Skeletal muscle satellite cell (primary cell): ENCODE data around the gene ATP5PF.

Experiments
- H3K27me3 ChIP-seq: 2 replicates; pipeline ENCODE4 v1.7.0; 2013; ENCODE audit warnings: low read length; ENCODE audit not compliant: control insufficient read depth, insufficient read depth
- H3K36me3 ChIP-seq: 2 replicates; pipeline ENCODE4 v1.7.0; 2013; ENCODE audit warnings: mild to moderate bottlenecking, control low read depth, low read length; ENCODE audit not compliant: insufficient read depth
- H3K4me1 ChIP-seq: 2 replicates; pipeline ENCODE4 v1.7.0; 2013; ENCODE audit warnings: low read length; ENCODE audit not compliant: control insufficient read depth, insufficient read depth
- H3K4me2 ChIP-seq: 2 replicates; pipeline ENCODE4 v1.7.0; 2013; ENCODE audit warnings: mild to moderate bottlenecking, low read length
- H3K4me3 ChIP-seq: 2 replicates; pipeline ENCODE4 v1.7.0; 2013; ENCODE audit warnings: low read length
- H3K9ac ChIP-seq: 2 replicates; pipeline ENCODE4 v1.7.0; 2013; ENCODE audit warnings: mild to moderate bottlenecking, low read depth, low read length, moderate library complexity
- H3K9me3 ChIP-seq: replicated peaks from 2 replicates; pipeline ENCODE4 v1.7.0; 2013; ENCODE audit warnings: mild to moderate bottlenecking, control low read depth, low read length

ATP5PF gene

GRCh38 chr21:25752416-25752815 is 17.7 kb upstream of the ATP5PF start:
- H3K4me3 ChIP-seq, result no peak overlapping the region
- no peaks in the 10 kb centered on the region for H3K4me1 ChIP-seq
- H3K36me3 ChIP-seq, result peaks cover 28% of the 10 kb centered on the region
- no peaks in the 10 kb centered on the region for H3K9me3 ChIP-seq
- no peaks in the 10 kb centered on the region for H3K27me3 ChIP-seq
- no peak overlapping the region for H3K4me2 ChIP-seq
- no peak overlapping the region for H3K9ac ChIP-seq

GRCh38 chr21:25750085-25750484 is 15.4 kb upstream of the ATP5PF start:
- H3K4me2 ChIP-seq, result no peak overlapping the region
- no peaks in the 10 kb centered on the region for H3K9me3 ChIP-seq
- H3K9ac ChIP-seq, result no peak overlapping the region
- no peaks in the 10 kb centered on the region for H3K4me1 ChIP-seq
- H3K4me3 ChIP-seq, result no peak overlapping the region
- peaks cover 37% of the 10 kb centered on the region for H3K36me3 ChIP-seq
- H3K27me3 ChIP-seq, result no peaks in the 10 kb centered on the region

- no peak overlapping the region for H3K4me3 ChIP-seq
- H3K4me2 ChIP-seq, result no peak overlapping the region
- no peaks in the 10 kb centered on the region for H3K4me1 ChIP-seq
- H3K27me3 ChIP-seq, result no peaks in the 10 kb centered on the region
- no peak overlapping the region for H3K9ac ChIP-seq
- peaks cover 18% of the 10 kb centered on the region for H3K36me3 ChIP-seq
- H3K9me3 ChIP-seq, result no peaks in the 10 kb centered on the region
Observed at GRCh38 chr21:25744854-25745253, 10.2 kb upstream of the ATP5PF start.

- H3K4me1 ChIP-seq, result no peaks in the 10 kb centered on the region
Observed at GRCh38 chr21:25742900-25743299, 8.2 kb upstream of the ATP5PF start.

GRCh38 chr21:25737421-25737820 is 2.7 kb upstream of the ATP5PF start:
- H3K9ac ChIP-seq, result no peak overlapping the region

More at GRCh38 chr21:25742900-25743299, 8.2 kb upstream of the ATP5PF start:
- Histone ChIP-seq H3K9ac (no peak overlapping the region), H3K27me3 (no peaks in the 10 kb centered on the region), H3K4me3 (no peak overlapping the region), H3K9me3 (no peaks in the 10 kb centered on the region), H3K4me2 (no peak overlapping the region), H3K36me3 (peaks cover 12% of the 10 kb centered on the region)

GRCh38 chr21:25735646-25736597 is 1.2 kb upstream of the ATP5PF start:
- H3K27me3 ChIP-seq, result no peaks in the 10 kb centered on the region
- H3K4me1 ChIP-seq, result peaks cover 15% of the 10 kb centered on the region
- no peaks in the 10 kb centered on the region for H3K9me3 ChIP-seq
- peak overlapping the region; percentile 96 for H3K9ac ChIP-seq
- H3K4me2 ChIP-seq, result peak overlapping the region; percentile 87
- no peaks in the 10 kb centered on the region for H3K36me3 ChIP-seq
- H3K4me3 ChIP-seq, result peak overlapping the region; percentile 85

More at GRCh38 chr21:25737421-25737820, 2.7 kb upstream of the ATP5PF start:
- H3K27me3 ChIP-seq, result no peaks in the 10 kb centered on the region
- H3K4me3 ChIP-seq, result no peak overlapping the region
- no peaks in the 10 kb centered on the region for H3K36me3 ChIP-seq
- H3K4me2 ChIP-seq, result peak overlapping the region; percentile 87
- H3K4me1 ChIP-seq, result peaks cover 15% of the 10 kb centered on the region
- H3K9me3 ChIP-seq, result no peaks in the 10 kb centered on the region

- Histone ChIP-seq H3K9ac (peak overlapping the region; percentile 96), H3K4me1 (peaks cover 15% of the 10 kb centered on the region), H3K4me3 (peak overlapping the region; percentile 85), H3K9me3 (no peaks in the 10 kb centered on the region), H3K27me3 (no peaks in the 10 kb centered on the region), H3K4me2 (peak overlapping the region; percentile 84), H3K36me3 (peaks cover 6% of the 10 kb centered on the region)
Observed at GRCh38 chr21:25734654-25734903, 125 bp downstream of the ATP5PF start.

- Histone ChIP-seq H3K4me1 (peaks cover 15% of the 10 kb centered on the region), H3K9me3 (no peaks in the 10 kb centered on the region), H3K9ac (peak overlapping the region; percentile 96), H3K36me3 (peaks cover 10% of the 10 kb centered on the region), H3K27me3 (no peaks in the 10 kb centered on the region), H3K4me3 (peak overlapping the region; percentile 85), H3K4me2 (peak overlapping the region; percentile 84)
Observed at GRCh38 chr21:25733859-25734653, 648 bp downstream of the ATP5PF start.

GRCh38 chr21:25732091-25732760 is 2.5 kb downstream of the ATP5PF start:
- H3K9me3 ChIP-seq, result no peaks in the 10 kb centered on the region
- H3K4me3 ChIP-seq, result no peak overlapping the region
- no peak overlapping the region for H3K4me2 ChIP-seq
- H3K9ac ChIP-seq, result no peak overlapping the region
- H3K36me3 ChIP-seq, result peaks cover 29% of the 10 kb centered on the region
- H3K27me3 ChIP-seq, result no peaks in the 10 kb centered on the region
- peaks cover 15% of the 10 kb centered on the region for H3K4me1 ChIP-seq

GRCh38 chr21:25722631-25723030 is 12.1 kb downstream of the ATP5PF start:
- Histone ChIP-seq H3K36me3 (peaks cover 65% of the 10 kb centered on the region), H3K9ac (no peak overlapping the region), H3K9me3 (no peaks in the 10 kb centered on the region), H3K4me1 (no peaks in the 10 kb centered on the region), H3K27me3 (no peaks in the 10 kb centered on the region), H3K4me2 (no peak overlapping the region), H3K4me3 (no peak overlapping the region)

- H3K36me3 ChIP-seq, result peaks cover 62% of the 10 kb centered on the region
- no peak overlapping the region for H3K4me2 ChIP-seq
- no peak overlapping the region for H3K9ac ChIP-seq
- no peaks in the 10 kb centered on the region for H3K4me1 ChIP-seq
- H3K9me3 ChIP-seq, result no peaks in the 10 kb centered on the region
- H3K27me3 ChIP-seq, result no peaks in the 10 kb centered on the region
- no peak overlapping the region for H3K4me3 ChIP-seq
Observed at GRCh38 chr21:25721987-25722386, 12.7 kb downstream of the ATP5PF start.
